Occipital lobe (tissue), 2 donors: ENCODE data around the gene CPNE4. TPM values are rescaled to one million over a fixed set of nuclear protein-coding genes. Genes with fewer than 3 reads are reported as not detected.
"Not testable (repeated sequence)": the region's sequence is repeated elsewhere in the genome, so short reads cannot be mapped to it uniquely, and the experiment has no call there.

ENCODE experiments used
- DNase-seq: peaks from one replicate; lab custom pipeline; 2025; lab: John Stamatoyannopoulos, UW
- total RNA-seq: library from RNA; depleted of rRNA; stranded (reverse); fragments of >200 nt; gene quantifications from one replicate; pipeline ENCODE4 v1.2.3, GENCODE V29; 2014

The CPNE4 gene
- total RNA-seq = 3.4 TPM

DNA sequence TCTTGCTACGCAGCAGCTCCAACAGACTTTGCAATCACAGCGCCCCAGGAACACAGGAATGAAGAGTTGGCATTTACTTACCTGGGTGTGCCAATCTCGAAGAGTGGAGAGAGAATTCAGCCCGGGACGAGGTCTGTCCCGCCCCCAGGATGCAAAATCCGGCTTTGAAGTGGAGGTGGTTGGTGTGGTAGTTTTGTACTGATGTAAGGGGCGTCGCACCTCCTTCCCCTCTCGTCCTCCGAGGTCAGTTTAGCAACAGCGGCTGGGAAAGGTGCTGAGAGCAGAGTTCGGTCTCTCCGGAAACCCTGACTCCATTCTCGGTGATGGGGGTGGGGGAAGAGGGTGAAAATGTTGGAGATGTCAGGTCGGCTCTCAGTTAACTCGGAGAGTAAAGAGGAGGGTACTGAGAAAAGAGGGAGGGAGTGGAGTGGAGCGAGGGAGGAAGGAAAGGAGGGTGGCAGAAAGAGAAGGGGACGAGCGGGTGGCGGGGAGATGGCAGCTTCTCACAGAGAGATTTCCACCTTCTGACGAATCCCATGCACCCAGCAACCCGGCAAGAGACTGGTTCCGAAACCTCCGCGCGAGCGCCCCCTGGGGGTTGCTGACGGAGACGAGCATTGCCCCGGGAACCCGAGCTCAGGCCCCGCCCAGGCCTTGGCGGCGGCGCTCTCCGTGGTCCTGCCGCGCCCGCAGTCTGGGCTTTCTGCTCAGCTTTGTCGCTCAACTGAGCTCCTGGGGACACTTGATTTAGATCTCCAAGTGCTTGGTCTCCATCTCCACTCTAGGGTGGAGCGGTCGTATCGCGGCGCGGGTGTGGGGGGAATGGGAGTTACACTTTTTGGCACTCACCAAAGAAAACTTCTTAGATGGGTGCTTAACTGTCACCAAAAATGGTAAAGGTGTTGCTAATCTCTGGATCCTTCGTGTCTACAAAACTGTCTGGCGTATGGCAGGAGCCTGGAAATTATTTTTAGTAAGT, at the start of gene CPNE4:
TSS of gene CPNE4 (minus strand) at position 529 of the 979 bp plus-strand sequence.
- DNase-seq = peak; percentile 81

DNA sequence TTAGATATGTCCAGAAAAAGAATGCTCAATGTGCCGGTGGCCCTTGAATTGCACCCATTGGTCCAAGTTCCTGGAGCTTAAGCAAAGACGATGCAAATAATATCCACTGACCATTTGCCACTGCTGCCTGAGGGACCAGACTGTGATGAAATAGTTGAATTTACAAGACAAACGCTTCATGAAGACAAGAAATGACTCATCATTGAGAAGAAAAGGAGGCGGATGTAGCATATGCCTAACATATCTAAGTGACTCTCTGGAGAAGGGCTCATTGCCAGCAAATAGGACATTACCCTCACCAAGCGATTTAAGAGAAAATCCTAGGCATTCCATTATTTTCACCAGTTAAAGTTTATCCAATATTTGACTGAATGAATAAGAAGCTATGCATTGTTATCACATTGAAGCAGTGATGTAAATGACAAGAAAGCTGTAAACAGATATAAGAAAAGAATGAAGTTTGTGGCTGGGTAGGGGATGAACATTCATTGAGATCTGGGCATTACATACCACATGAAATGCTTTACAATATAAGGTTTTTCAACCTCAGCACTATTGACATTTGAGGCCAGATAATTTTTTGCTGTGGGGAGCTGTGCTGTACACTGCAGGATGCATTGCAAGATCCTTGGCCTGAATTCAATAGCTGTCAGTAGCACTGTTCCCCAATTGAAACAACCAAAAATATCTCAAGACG, 48.9 kb upstream of the CPNE4 start:
- DNase-seq = no peak

DNA sequence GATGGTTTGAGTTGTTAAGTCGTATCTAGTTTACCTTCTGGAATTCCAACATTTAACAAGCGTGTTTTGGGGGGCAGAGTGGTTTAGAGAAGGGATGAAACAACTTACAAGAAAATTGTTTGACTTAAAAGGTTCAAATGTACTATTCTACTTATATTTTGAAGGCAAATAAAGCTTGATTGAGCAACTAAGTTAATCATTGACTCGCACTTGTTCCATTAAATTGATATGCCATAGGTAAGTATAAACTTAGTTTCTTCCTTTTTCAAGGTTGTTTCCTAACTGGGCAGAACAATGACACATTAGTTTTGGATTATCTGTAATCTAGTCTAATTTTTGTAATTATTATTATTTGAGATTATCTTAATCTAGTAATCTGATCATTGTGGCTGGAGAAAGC, 48.3 kb upstream of the CPNE4 start:
- DNase-seq = no peak

DNA sequence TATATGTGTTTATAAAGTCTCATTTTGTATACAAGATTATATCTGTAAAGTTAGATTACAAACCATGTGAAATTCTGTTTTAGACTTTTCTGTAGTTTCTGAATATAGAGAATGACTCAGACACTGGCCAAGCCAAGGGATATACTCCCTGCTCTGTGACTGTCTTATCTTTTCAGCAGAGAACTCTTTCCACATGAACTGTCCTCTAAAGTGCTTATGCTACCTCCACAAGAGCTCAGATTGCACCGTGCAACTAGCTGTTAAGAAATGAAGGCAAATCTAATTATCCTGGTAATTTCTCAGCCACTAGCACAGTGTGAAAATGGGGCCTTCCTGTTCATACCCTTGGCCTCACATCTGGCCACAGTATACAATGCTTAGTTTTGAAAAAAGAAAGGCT, 44.3 kb upstream of the CPNE4 start:
- no peak for DNase-seq

DNA sequence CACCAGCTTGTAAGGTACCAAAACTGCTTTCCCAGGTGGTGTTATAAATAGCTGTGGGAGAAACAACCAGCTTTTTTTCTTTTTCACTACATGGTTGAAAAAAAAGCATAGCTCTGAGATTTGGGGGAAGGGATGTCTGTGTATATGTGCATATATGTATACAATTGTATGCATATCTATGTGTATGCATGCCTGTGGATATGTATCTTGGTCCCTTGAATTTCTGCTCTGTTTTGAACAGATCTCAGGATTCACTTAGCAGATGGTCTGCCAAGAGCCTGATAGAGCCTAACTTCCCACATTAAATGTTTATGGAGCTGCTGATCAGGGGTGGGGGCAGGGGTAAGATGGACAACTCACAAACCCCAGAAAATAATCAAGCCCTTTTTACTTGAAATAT, 39.0 kb upstream of the CPNE4 start:
- no peak for DNase-seq

DNA sequence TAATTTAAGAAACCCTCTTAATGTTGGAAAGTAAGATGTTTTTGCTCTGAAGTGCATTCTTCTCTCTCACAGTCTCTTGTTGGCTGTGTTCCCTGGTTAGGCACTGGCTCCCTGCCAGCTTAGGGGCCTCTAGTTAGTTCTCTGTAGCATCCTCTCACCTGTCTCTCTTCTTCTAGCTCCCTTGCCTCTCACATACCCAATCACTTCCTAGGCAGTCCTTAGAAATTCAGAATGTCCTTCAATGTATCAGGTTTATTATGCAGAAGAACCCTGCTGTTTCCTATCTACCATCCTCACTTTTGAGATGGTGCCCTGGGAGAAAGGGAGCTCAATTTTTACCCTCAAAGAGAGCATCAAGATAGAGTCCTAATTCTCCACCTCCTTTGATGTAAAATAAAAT, 36.2 kb upstream of the CPNE4 start:
- DNase-seq = no peak

DNA sequence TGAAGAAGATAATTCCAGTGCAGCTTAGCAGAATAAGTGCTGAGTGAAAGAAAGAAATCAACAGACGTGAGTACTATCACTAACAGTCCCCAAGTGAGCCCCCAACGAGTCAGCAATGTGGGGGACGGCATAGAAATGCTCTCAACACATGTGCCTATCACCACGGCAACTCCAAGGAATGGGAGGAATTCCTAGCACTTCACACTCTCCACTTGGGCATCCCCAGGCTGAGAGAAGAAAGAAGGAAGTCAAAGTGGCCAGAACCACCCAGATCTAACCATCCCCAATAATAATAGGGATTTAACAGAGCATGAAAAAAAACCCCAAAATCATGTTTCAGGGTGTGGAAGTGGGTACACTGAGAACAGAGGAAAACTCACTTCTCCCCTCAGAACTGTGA, 29.3 kb upstream of the CPNE4 start:
- DNase-seq = no peak

DNA sequence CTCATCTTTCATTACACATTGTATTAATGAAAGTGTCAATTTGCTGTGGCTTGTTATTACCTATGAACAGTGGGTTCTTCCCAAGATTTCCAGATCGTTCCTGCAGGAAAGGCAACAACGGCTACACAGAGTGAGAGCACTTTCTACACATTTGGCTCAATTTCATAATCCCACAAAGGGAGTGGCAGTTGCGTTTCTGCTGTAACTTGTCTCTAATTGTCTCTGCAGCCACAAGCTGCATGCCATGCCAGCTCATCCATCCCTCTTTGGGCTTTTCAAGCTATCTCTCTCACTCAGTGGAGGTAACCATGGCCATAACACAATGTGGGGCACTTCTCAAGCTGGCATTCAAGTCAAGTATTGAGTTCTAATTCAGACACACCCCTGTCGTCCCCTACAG, 27.7 kb upstream of the CPNE4 start:
- no peak for DNase-seq

DNA sequence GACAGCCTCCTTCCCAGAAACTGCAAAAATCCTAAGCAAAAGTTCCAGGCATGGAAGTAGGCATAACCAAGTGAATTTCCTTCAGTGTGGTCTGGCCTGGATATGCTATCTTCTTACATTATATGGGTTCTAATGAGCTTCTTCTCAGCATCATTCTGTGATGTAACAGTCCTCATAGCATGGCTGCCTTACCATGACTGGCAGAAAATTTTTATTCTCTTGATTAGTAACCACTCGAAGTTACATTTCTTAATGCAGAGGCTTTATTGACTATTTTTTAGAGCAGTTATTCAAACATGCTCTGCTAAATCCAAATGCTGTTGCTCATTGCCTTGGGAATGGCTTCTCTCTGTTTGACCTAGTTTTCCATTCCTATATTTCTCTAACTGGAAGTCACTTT, 21.1 kb upstream of the CPNE4 start:
- DNase-seq = no peak

DNA sequence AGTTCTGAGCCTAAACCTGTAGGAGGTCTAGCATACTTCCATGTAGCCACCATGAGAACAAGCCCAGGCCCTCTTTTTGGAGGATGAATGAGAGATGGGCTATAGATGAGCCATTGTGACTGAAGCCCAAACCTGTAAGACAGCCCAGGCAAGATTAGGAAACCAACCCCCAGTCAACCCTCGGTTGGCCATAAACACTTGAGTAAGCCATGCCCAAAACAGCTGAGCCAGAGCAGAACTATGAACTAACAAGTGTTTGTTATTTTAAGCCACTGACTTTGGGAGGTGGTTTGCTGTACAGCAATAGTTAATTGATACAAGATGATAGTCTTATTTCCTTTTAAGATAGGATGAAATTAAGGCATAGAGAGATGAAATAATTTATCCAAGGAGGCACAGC, 12.4 kb upstream of the CPNE4 start:
- no peak for DNase-seq

DNA sequence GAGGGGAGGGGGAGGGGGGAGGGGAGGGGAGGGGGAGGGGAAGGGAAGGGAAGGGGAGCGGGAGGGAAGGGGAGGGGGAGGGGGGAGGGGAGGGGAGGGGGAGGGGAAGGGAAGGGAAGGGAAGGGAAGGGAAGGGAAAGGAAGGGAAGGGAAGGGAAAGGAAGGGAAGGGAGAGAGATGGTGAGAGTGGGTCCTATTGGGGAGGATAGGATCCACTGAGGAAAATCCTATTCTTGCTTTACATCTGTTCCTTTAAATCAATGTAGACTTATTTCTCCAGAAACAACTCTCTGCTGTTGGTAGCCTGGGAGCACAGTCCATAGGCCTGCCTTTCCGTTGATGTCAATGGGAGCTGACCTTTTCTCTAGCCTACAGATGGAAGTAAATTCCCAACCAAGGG, 10.1 kb upstream of the CPNE4 start:
- DNase-seq = not testable (repeated sequence)

DNA sequence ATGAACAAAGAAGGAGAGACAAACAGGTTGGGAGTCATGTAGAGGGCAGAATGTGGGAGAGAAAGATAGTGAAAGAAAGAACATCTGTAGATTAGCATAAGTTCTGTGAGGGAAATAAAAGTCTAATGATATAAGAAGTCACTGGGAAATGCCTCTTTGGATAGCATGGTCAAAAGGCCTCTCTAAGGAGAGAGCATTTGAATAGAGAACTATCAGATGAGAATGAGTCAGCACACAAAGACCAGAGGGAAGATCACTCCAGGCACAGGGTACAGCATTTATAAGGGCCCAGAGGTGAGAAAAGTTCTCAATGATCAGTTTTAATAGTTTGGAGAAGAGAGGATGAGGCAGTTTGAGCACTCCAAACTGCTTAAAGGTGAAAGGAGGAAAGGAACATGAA, 7.9 kb upstream of the CPNE4 start:
- DNase-seq = no peak

DNA sequence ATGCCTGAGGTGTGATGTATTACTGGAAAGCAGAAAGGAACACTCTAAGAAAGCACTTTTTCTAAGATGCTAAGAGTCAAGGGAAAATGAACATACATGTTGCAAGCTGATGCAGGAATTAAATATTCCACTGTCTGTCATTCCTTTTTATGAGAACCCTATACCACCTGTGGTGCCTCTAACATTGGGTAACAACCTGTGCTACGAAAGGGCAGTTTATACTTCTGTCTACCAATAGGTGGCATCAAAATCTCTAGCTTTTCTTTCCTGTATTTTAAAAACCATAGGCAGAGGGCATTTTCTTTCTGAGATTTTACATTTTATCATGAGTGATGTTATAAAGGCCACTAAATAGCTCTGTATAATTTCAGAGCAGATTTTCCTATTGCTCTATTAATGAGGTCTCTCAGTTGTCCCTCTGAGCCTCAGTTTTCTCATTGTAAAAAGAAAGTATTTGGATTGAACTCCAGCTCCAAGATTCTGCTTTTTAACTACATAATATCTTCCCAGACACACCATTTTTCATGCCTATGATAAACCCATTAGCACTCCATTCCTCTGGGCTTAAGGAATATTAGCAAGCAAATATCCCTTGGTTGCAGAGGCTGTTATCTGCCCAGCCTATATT, 3.5 kb upstream of the CPNE4 start:
- no peak for DNase-seq

DNA sequence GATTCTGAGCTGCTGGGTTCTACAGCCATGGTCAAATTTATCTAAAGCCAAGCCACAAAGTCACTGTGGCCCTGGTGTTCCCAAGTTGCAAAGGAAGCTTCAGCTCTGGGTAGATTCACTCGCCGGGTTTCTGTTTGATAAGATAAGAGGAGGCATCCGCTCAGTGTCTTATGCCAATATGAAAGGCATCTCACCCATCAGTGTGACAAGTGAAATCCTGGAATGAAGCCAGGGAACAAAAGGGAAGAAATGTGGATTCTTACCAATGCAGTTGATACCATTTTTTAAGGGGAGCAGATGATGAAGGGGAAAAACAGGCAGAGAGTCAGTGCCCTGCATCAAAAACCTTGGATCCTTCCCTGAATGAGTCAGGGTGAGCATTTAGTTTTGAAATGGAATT, 2.8 kb upstream of the CPNE4 start:
- no peak for DNase-seq

DNA sequence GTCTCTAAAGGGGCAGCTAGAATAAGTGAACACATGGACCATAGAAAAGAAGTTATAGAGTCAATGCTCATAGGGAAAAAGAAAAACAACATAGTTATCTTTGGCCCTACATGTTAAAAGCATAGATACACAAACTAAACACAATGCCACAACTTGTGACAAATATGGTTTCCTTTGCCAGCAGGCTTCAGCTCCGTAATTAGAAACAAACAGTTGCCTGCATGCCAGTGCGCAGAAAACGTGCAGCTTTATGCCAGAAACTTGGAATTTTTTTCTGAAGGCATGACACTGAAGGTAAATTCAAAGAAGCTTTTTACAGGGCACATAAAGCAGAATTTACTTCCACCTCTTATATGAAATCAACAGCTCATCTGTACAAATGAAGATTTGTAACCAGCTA, 2.2 kb upstream of the CPNE4 start:
- no peak for DNase-seq

DNA sequence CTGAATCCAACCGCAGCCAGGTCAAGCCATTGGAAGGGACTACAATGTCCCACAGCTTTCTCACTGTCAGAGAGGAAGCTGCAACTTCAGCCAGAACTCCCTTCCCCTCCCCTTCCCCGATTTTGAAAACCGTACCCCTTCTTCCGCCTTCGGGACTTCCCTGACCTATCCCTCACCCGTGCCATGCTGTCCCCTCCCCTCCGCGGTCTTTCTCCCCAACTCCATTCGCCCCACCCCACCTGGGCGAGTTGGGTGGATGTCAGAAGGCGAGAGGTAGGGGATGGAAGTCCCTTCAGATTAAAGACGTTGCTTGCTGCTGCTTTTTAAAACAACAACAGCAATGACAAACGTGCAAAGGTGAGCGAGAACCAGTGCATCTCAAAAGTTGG, 723 bp downstream of the CPNE4 start:
- no peak for DNase-seq

DNA sequence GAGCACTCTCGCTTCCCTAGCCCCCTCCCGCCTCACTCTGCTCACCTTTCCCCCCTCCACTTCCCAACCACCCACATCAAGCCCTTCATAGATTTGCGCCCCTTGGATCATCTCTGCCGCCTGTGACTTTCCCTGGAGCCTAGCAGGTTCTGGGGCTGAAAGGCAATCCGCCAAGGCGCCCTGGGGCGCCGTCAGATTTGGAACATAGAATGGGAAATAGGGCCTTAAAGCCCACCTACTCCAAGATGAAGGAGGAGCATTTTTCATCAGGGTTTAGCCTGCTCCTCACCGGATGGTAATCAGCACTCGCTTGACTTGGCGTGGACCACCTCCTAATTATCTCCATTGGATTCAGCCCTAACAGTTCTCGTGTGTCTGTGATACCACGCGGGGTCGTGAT, 1.3 kb downstream of the CPNE4 start:
- DNase-seq = no peak

DNA sequence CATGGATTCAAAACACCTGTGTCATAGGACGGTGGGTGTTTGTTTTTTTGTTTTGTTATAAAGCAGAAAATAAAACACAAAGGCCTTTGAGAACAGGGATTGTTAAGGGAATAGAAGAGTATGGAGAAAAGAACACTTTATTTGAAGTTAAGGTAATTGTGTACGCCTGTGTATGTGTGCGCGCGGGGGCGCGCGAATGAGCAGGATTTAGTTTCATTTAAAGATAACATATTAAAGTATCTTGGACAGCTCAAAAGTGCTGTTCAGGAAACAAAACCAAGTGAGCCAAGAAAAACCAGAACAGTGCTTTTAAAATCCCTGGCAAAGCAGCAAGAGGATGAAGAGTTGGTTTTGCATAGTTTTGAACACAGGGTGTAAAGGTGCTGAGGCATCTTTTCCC, 1.9 kb downstream of the CPNE4 start:
- no peak for DNase-seq

DNA sequence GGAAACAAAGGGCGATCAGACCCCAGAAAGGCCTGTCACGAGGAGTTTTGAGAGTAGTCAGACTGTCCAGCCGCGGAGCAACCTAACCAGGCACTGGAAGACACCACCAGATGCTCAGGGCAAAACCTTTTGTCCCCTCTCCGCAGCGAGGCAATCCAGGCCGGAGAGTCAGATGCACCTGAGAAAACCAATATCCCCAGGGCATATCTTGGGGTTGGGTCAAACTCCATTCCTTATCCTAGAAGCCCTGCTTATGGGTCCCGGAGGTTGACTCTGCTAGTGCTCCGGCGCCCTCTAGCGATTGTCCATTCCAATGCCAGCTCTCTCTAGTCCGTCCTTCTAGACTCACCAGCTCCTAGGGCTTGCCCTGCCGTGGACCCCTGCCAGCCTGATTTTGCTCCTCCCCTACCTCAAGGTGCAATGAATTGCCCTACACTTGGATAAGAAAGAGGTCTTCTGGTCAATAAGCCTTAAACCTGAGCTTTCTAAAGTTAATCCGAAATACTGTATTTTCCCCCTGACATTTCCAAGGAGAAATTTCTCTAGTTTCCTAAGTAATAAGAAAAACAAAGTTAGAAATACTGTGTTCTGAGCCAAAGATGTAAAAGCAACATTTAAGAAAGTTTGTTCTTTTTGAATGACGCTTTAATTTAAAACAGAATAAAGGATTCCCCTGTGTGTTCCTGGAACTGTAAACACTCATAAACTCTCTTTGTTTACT, 5.5 kb downstream of the CPNE4 start:
- peak; percentile 62 for DNase-seq

DNA sequence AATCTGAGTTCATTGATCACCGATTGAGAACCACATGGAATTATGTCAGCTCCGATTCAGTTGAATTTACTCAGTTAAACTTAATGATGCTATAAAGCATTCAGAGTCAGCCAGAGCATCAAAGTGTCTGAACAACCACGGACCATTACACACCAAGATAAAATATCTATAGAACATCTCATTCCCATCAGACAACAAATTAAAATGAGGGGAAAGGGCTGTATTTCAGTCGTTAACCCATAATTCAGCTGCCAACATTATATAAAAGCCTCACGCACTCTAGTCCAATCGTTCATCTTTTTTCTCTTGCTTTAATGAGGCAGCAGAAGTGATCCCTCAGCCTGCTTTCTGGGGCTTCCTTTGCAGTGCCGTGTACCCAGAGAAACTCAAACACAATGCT, 11.9 kb downstream of the CPNE4 start:
- no peak for DNase-seq

DNA sequence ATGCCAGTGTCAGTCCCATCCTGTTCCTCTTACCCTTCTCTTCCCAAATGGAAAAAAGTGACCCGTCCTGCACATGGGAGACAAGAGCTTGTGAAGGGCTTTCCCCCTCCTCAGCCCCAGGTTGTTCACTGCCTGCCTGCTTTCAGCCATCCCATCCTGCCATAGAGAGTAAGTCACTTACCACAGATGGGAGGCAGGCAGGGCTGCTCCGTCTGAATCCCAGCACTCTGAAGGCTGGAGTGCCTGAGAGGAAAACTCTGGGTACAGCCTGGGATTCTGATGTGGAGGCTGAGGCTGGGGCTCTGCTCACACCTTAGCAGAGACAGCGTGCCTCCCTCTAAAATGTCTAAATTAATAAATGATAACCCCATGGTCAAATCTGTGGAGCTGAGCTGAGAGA, 14.8 kb downstream of the CPNE4 start:
- DNase-seq = no peak

DNA sequence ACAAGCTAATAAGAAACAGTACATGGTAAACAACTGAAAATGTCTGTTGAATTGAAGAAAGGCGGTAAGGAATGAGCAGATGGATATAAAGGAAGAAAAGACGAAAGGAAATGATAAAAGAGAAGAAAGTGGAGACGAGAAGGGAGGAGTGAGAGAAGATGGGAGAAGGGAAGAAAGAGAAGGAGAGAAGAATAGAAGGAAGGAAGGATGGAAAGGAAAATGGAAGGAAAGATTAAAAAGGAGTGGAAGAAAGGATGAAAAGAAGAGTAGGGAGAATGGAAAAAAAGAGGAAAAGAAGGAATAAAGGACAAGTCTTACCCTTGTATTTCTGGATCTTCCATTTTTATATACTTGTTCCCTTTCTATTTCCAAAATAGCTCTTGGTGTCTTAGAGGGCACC, 17.7 kb downstream of the CPNE4 start:
- DNase-seq = no peak
